ENCODE data around the gene ZFAND3. TPM values are rescaled to one million over a fixed set of nuclear protein-coding genes. Genes with fewer than 3 reads are reported as not detected.

ZFAND3 gene
- polyA plus RNA-seq, 1 donor from 2014 or later = 19.7 TPM

- H3K4me3 ChIP-seq (ENCODE audit: low read length) = no peak overlapping the region
- TF ChIP-seq REST (IDR thresholded peaks at IDR 0.05; ENCODE audit: borderline replicate concordance) (no peak), EZH2 (IDR thresholded peaks at IDR 0.05; ENCODE audit: borderline replicate concordance, insufficient read depth, low read length, poor library complexity, severe bottlenecking) (no peak), MXI1 (conservative IDR thresholded peaks at IDR 0.05; ENCODE audit: poor library complexity, severe bottlenecking) (no peak), SMC3 (conservative IDR thresholded peaks at IDR 0.05; ENCODE audit: poor library complexity) (no peak), TAF1 (IDR thresholded peaks at IDR 0.05; ENCODE audit: low read depth) (no peak), RAD21 (conservative IDR thresholded peaks at IDR 0.05) (no peak), EP300 (conservative IDR thresholded peaks at IDR 0.05; ENCODE audit: poor library complexity, severe bottlenecking) (no peak), POLR2AphosphoS5 (IDR thresholded peaks at IDR 0.05) (no peak)
- TF ChIP-seq, protein P1, sequence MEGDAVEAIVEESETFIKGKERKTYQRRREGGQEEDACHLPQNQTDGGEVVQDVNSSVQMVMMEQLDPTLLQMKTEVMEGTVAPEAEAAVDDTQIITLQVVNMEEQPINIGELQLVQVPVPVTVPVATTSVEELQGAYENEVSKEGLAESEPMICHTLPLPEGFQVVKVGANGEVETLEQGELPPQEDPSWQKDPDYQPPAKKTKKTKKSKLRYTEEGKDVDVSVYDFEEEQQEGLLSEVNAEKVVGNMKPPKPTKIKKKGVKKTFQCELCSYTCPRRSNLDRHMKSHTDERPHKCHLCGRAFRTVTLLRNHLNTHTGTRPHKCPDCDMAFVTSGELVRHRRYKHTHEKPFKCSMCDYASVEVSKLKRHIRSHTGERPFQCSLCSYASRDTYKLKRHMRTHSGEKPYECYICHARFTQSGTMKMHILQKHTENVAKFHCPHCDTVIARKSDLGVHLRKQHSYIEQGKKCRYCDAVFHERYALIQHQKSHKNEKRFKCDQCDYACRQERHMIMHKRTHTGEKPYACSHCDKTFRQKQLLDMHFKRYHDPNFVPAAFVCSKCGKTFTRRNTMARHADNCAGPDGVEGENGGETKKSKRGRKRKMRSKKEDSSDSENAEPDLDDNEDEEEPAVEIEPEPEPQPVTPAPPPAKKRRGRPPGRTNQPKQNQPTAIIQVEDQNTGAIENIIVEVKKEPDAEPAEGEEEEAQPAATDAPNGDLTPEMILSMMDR (IDR thresholded peaks at IDR 0.05; ENCODE audit: poor library complexity, severe bottlenecking) = no peak
- H3K4me2 ChIP-seq (ENCODE audit: low read length) = no peak overlapping the region
- no peaks in the 10 kb centered on the region for H3K9me3 ChIP-seq (ENCODE audit: low read length)
- H3K27me3 ChIP-seq (ENCODE audit: insufficient read depth, low read depth, low read length) = no peaks in the 10 kb centered on the region
- no peak overlapping the region for H3K9ac ChIP-seq (ENCODE audit: low read length)
- H3K79me2 ChIP-seq (replicated peaks; ENCODE audit: insufficient read depth, low read length) = peaks cover 59% of the 10 kb centered on the region
- H3K36me3 ChIP-seq (ENCODE audit: insufficient read depth, low read length) = no peaks in the 10 kb centered on the region
- peaks cover 2% of the 10 kb centered on the region for H4K20me1 ChIP-seq (ENCODE audit: insufficient read depth)
- no peaks in the 10 kb centered on the region for H3K9me2 ChIP-seq (ENCODE audit: insufficient read depth, low read length)
- no peak overlapping the region for H2AFZ ChIP-seq (ENCODE audit: low read depth, low read length)
- no peaks in the 10 kb centered on the region for H3F3A ChIP-seq (ENCODE audit: insufficient read depth, low read length, poor library complexity, severe bottlenecking)
- no peak overlapping the region for H3K27ac ChIP-seq (ENCODE audit: low read length)
These were observed 38.8 kb downstream of the ZFAND3 start for GRCh38 chr6:37858363-37858762.

DNA sequence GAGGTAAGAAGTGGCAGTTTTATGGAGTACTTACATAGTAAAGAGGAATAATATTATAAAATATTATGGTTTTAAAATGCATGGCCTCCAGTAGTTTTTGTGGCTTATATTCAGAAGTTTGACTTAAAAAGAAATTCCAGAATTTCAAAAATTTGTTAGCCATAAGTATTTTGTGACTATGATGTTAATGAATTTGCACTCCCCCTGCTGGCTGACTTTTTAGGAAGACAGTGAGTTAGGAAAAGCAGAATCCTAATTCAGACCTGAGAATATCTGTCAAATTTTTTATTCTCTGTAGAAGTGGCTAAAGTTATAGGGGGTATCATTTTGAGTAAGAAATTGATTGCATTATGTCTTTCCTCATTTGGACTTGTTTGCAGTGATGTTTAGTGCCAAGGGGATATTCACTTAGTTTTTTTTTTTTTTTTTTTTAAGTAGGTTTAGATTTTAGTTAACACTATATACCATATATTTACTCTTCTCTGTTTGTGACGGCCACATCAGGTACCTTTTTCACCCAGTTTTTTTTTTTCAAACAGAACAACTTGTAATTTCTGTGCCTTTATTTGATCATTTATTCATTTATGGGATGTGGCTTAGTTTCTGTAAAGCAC, 40.8 kb downstream of the ZFAND3 start:
- no peaks in the 10 kb centered on the region for H3K9me3 ChIP-seq (ENCODE audit: low read length)
- H3K4me2 ChIP-seq (ENCODE audit: low read length) = no peak overlapping the region
- no peaks in the 10 kb centered on the region for H3F3A ChIP-seq (ENCODE audit: insufficient read depth, low read length, poor library complexity, severe bottlenecking)
- no peaks in the 10 kb centered on the region for H3K27me3 ChIP-seq (ENCODE audit: insufficient read depth, low read depth, low read length)
- H3K79me2 ChIP-seq (replicated peaks; ENCODE audit: insufficient read depth, low read length) = peaks cover 57% of the 10 kb centered on the region
- H3K27ac ChIP-seq (ENCODE audit: low read length) = no peak overlapping the region
- no peaks in the 10 kb centered on the region for H3K9me2 ChIP-seq (ENCODE audit: insufficient read depth, low read length)
- no peaks in the 10 kb centered on the region for H3K36me3 ChIP-seq (ENCODE audit: insufficient read depth, low read length)
- H3K4me3 ChIP-seq (ENCODE audit: low read length) = no peak overlapping the region
- H3K9ac ChIP-seq (ENCODE audit: low read length) = no peak overlapping the region
- peaks cover 2% of the 10 kb centered on the region for H4K20me1 ChIP-seq (ENCODE audit: insufficient read depth)
- no peak overlapping the region for H2AFZ ChIP-seq (ENCODE audit: low read depth, low read length)
- TF ChIP-seq, protein P1 (IDR thresholded peaks at IDR 0.05; ENCODE audit: poor library complexity, severe bottlenecking) = peak; percentile 30
- TF ChIP-seq POLR2AphosphoS5 (IDR thresholded peaks at IDR 0.05) = no peak

Measured in neural cell (in vitro differentiated cells).